GM21423 (cell line): ENCODE measurements around the gene MTR.

Experiments used
- ATAC-seq: cut with Tn5 transposase; IDR thresholded peaks from one replicate; pipeline ENCODE4 v1.9.1; 2021; ENCODE audit warnings: mild to moderate bottlenecking, moderate library complexity; ENCODE audit not compliant: unreplicated experiment

MTR gene

DNA sequence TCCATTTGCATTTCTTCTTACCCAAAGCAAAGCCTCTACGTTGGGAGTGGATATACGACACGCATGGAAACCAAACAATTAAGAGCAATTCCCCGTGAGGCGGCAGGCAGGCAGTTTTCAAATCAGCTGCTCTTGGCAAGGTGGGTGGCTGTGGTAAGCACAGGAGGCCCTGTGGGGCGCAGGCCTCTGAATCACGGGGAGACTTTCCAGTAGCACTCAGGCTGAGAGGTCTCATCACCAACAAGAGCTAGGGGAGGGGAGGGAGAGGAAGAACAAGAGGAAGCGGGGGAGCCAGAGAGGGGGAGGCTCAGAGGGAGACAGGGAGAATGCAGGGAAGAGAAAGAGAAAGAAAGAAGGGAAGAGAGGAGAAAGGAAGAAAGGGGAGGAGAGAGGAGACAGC lies 152.7 kb downstream of the MTR start:
- ATAC-seq: no peak

DNA sequence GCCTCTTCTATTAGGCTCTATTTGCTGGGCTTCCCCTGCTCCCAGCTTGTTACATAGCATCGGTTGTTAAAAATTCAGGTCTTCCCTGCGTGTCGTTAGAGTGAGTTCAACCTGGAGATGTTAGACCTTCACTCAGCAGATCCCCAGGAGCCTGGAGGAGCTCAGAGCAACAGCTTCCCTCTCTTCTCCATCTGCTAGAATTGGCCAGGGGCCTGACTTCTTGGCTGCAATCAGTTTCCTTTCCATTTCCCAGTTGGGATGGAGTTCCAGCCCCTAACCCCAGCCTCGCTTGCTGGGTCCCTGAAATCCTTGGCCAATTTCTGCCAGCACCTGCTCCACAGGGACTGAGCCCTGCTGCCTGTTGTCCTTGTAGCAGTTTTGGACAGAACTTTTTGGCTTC lies 153.3 kb downstream of the MTR start:
- ATAC-seq: no peak

- ATAC-seq: no peak
These were observed 153.9 kb downstream of the MTR start for GRCh38 chr1:236948996-236949395.

- no peak for ATAC-seq
These were observed 155.3 kb downstream of the MTR start for GRCh38 chr1:236950365-236950764.

- no peak for ATAC-seq
These were observed 156.6 kb downstream of the MTR start for GRCh38 chr1:236951672-236952071.

- ATAC-seq: no peak
These were observed 157.3 kb downstream of the MTR start for GRCh38 chr1:236952246-236953003.

DNA sequence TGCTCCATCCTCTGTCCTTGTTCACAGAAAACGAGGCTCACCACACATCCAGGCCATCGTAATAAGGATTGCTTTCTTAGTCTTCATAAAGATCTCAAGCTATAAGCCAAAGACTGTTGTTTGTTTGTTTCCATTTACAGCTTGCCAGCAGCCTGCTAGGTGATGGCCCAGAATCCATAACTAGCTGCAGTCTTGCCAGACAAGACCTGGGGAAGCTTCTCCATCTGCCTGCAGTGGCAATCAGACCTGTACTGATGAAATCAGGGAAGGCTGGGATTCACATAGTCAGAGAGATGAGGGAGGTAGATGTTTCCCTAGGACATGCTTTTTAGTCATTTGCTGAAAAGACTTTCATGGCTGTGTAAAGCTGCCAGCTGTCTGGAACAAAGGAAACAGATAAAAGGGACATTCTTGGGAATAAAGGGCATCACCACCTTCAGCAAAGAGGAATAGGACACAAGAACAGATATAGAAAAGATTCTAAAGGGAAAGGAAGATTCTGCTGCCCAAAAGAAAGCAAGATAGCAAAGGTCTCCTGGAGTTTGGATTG lies 158.1 kb downstream of the MTR start:
- ATAC-seq: no peak
